K562 (cell line): ENCODE data around the gene KDM2B. TPM values are rescaled to one million over a fixed set of nuclear protein-coding genes. Genes with fewer than 3 reads are reported as not detected.
A peak's percentile ranks its signal among the peaks of the same experiment; 100 is the strongest.

Experiments
- ATAC-seq: fragments of 200-7000 bp; cut with Tn5 transposase; 3 replicates; pipeline ENCODE4 v1.9.1; 2020; ENCODE audit warnings: moderate library complexity
- BruUV-seq: library from RNA; stranded (reverse); fragments of 400-500 nt; replicated peaks from 2 replicates; lab custom pipeline; 2021; lab: Mats Ljungman, UMichigan
- CTCF ChIA-PET: fragments of 300-600 bp; formaldehyde crosslinking; extraction: SDS; loops from one replicate; lab custom pipeline; 2021; ENCODE audit warnings: low intra/inter-chr PET ratio; lab: Yijun Ruan, JAX
- POLR2A ChIA-PET: fragments of 300-600, 350-650 bp; sonication (Branson Sonifier 250); formaldehyde crosslinking; extraction: SDS; loops from one replicate; lab custom pipeline; 2021; ENCODE audit warnings: antibody characterized with exemption, inconsistent platforms; lab: Yijun Ruan, JAX
- DNase-seq, 4 experiments: peaks; one replicate each; pipeline versions ENCODE4 v3.0.0 to v3.0.0-alpha.2; 2011 to 2018; ENCODE audit warnings: low spot score in 3 of 4, mixed read lengths in 3 of 4; ENCODE audit errors: extremely low read depth in 1 of 4
- FAIRE-seq: peaks from 2 replicates; lab custom pipeline; 2011; peaks lifted over from hg19 to GRCh38; lab: Jason Lieb, UNC
- H2AFZ ChIP-seq: 2 replicates; pipeline ENCODE4 v1.6.0; 2011; ENCODE audit warnings: low read depth, low read length, control low read depth, inconsistent platforms
- H3K27ac ChIP-seq: fragments of 200-600 bp; 3 replicates; pipeline ENCODE4 v1.8.0; 2011; ENCODE audit warnings: low read depth, mild to moderate bottlenecking, control low read depth, inconsistent platforms, low read length, moderate library complexity, mixed read lengths; ENCODE audit errors: extremely low read depth
- H3K27me3 ChIP-seq, 2 experiments: fragments of 300-600 bp in 1 of 2; 2 replicates in 1 of 2; 3 replicates in 1 of 2; pipeline versions ENCODE4 v1.6.0 to v1.8.0; 2011; ENCODE audit warnings: inconsistent platforms in 2 of 2, low read length in 2 of 2, mild to moderate bottlenecking in 1 of 2, mixed read lengths in 1 of 2, moderate library complexity in 1 of 2; ENCODE audit not compliant: control insufficient read depth in 2 of 2, insufficient read depth in 2 of 2
- H3K36me3 ChIP-seq: fragments of 300-600 bp; 3 replicates; pipeline ENCODE4 v1.8.0; 2011; ENCODE audit warnings: mild to moderate bottlenecking, low read length, inconsistent platforms; ENCODE audit not compliant: control insufficient read depth, insufficient read depth
- H3K4me1 ChIP-seq, 2 experiments: fragments of 200-600 bp in 1 of 2; replicated peaks in 1 of 2; 2 replicates in 1 of 2; 3 replicates in 1 of 2; pipeline versions ENCODE4 v1.5.1 to v1.8.0; 2011; ENCODE audit warnings: inconsistent platforms in 2 of 2, low read length in 2 of 2, mild to moderate bottlenecking in 1 of 2, mixed read lengths in 1 of 2, moderate library complexity in 1 of 2; ENCODE audit not compliant: control insufficient read depth in 2 of 2, insufficient read depth in 2 of 2
- H3K4me2 ChIP-seq: 2 replicates; pipeline ENCODE4 v1.6.1; 2011; ENCODE audit warnings: low read length, control low read depth, inconsistent platforms, mixed read lengths; ENCODE audit not compliant: insufficient read depth
- H3K4me3 ChIP-seq: fragments of 200-600 bp; sonication (generic), shearing (Covaris generic); 2 replicates; pipeline ENCODE4 v1.5.1; 2016; ENCODE audit warnings: control low read depth, inconsistent platforms
- H3K79me2 ChIP-seq: fragments of 200-600 bp; 3 replicates; pipeline ENCODE4 v1.8.0; 2011; ENCODE audit warnings: low read length, inconsistent platforms; ENCODE audit not compliant: control insufficient read depth, insufficient read depth
- H3K9ac ChIP-seq, 2 experiments: 2 replicates each; pipeline versions ENCODE4 v1.6.0 to v1.6.1; 2011; ENCODE audit warnings: low read depth in 2 of 2, low read length in 2 of 2, control low read depth in 1 of 2, inconsistent platforms in 1 of 2, mild to moderate bottlenecking in 1 of 2, mixed read lengths in 1 of 2; ENCODE audit not compliant: insufficient read depth in 1 of 2
- H3K9me1 ChIP-seq: one replicate; pipeline ENCODE4 v1.6.0; 2011; ENCODE audit warnings: inconsistent platforms, mild to moderate bottlenecking, low read length, moderate library complexity; ENCODE audit not compliant: control insufficient read depth, insufficient read depth
- H3K9me3 ChIP-seq: replicated peaks from 2 replicates; pipeline ENCODE4 v1.5.1; 2011; ENCODE audit warnings: low read depth, low read length, inconsistent platforms; ENCODE audit not compliant: control insufficient read depth, insufficient read depth
- H4K20me1 ChIP-seq: replicated peaks from 2 replicates; pipeline ENCODE4 v1.6.1; 2011; ENCODE audit warnings: low read length, inconsistent platforms, mixed read lengths; ENCODE audit not compliant: control insufficient read depth, insufficient read depth
- CBFB ChIP-seq: sonication (generic); formaldehyde crosslinking; IDR thresholded peaks from 2 replicates; pipeline ENCODE4 v1.4.0; 2020; ENCODE audit warnings: mild to moderate bottlenecking, missing genetic modification reagents
- ZBTB17 ChIP-seq: fragments of 450-650 bp; formaldehyde crosslinking; IDR thresholded peaks from 2 replicates; pipeline ENCODE4 v1.4.0; 2020; ENCODE audit warnings: mild to moderate bottlenecking
- WGBS: fragments of 100-300 bp; shearing (Covaris generic); methylation state at CpG from one replicate; pipeline ENCODE4 v1.1.6; 2016; ENCODE audit warnings: low coverage, mixed read lengths; ENCODE audit not compliant: insufficient coverage; ENCODE audit errors: missing lambda C conversion rate; 5-methylcytosine and 5-hydroxymethylcytosine counted together
- in situ Hi-C: fragments of 300-500 bp; cut with MboI; formaldehyde crosslinking; loops from 4 replicates; pipeline ENCODE4 v1.15.0; 2018; ENCODE audit warnings: inconsistent platforms, mixed read lengths
- intact Hi-C: fragments of 100-400 bp; cut with micrococcal nuclease; formaldehyde crosslinking; loops from 2 replicates; pipeline ENCODE4 v1.14.2; 2022
- polyA plus RNA-seq, 8 experiments: library from polyadenylated mRNA; depleted of rRNA in 4 of 8; stranded (reverse) in 5 of 8; unstranded in 3 of 8; fragments of >200 nt; fragmentation: Nextera tagmentation in 2 of 8; fragmentation: Illumina TruSeq in 1 of 8; extraction: Ambion mirVana in 2 of 8; extraction: Trizol in 1 of 8; gene quantifications; 2 replicates each; pipeline versions ENCODE4 v1.2.1 to v1.2.3, GENCODE V29; 2011 to 2014; ENCODE audit warnings: inconsistent platforms in 1 of 8, missing spikeins in 1 of 8
- total RNA-seq, 7 experiments: library from RNA; depleted of rRNA in 6 of 7; stranded (reverse); fragments of >200 nt in 6 of 7; fragmentation: Illumina TruSeq in 2 of 7; extraction: Trizol in 2 of 7; gene quantifications; 2 replicates each; pipeline versions ENCODE4 v1.2.1 to v1.2.3, GENCODE V29; 2011 to 2021; ENCODE audit warnings: low replicate concordance in 1 of 7
- TF ChIP-seq, protein P1 (sequence below): sonication (generic); formaldehyde crosslinking; IDR thresholded peaks from 2 replicates; pipeline ENCODE4 v1.8.0; 2022; ENCODE audit warnings: mild to moderate bottlenecking, missing genetic modification reagents
- TF ChIP-seq, protein P2 (sequence below), 2 experiments: fragments of 450-650 bp; IDR thresholded peaks; 2 replicates each; pipeline ENCODE4 v1.6.1; 2016
- TF ChIP-seq, protein P3 (sequence below): sonication (generic); formaldehyde crosslinking; IDR thresholded peaks from 2 replicates; pipeline ENCODE4 v1.8.0; 2023; ENCODE audit warnings: mild to moderate bottlenecking, missing genetic modification reagents
- TF ChIP-seq, protein P4 (sequence below): fragments of 250-450 bp; sonication (Bioruptor Pico); IDR thresholded peaks from 2 replicates; pipeline ENCODE4 v1.4.0; 2020; ENCODE audit warnings: mild to moderate bottlenecking, moderate library complexity

KDM2B gene
- total and polyA plus RNA-seq, 9 of the 15 experiments (the other 6 are each of a cell fraction or from before 2014, with no cell fraction given): 7.4 to 50.5 (median 22.5) TPM

DNA sequence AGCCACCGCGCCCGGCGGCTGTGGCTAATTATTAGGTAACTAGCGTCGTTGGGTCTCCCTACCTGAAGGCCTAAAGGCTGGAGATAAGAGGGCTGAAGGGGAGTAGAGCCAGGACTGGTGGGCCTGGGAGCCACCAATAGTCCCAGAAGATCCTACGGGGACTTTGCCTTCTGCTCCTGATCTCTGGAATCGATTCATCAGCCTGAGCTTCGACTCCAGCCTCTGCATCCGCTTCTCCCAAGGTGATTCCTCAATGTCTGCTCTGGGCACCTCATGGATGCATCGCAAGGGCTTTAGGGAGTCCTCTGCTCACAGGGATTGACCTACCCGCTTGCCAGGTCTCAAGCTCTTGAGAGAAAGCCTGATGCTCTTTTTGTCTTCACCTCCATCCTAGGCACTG lies 14.7 kb upstream of the KDM2B start:
- Histone ChIP-seq H3K36me3 (no peaks in the 10 kb centered on the region), H4K20me1 (no peaks in the 10 kb centered on the region)
- WGBS: 76% methylated on average over 12 of the region's 12 CpGs
- TF ChIP-seq CBFB (no peak), ZBTB17 (CRISPR knock-in tag) (peak; percentile 84; the same call in 1 of the 2 replicates)
- TF ChIP-seq, protein P1, sequence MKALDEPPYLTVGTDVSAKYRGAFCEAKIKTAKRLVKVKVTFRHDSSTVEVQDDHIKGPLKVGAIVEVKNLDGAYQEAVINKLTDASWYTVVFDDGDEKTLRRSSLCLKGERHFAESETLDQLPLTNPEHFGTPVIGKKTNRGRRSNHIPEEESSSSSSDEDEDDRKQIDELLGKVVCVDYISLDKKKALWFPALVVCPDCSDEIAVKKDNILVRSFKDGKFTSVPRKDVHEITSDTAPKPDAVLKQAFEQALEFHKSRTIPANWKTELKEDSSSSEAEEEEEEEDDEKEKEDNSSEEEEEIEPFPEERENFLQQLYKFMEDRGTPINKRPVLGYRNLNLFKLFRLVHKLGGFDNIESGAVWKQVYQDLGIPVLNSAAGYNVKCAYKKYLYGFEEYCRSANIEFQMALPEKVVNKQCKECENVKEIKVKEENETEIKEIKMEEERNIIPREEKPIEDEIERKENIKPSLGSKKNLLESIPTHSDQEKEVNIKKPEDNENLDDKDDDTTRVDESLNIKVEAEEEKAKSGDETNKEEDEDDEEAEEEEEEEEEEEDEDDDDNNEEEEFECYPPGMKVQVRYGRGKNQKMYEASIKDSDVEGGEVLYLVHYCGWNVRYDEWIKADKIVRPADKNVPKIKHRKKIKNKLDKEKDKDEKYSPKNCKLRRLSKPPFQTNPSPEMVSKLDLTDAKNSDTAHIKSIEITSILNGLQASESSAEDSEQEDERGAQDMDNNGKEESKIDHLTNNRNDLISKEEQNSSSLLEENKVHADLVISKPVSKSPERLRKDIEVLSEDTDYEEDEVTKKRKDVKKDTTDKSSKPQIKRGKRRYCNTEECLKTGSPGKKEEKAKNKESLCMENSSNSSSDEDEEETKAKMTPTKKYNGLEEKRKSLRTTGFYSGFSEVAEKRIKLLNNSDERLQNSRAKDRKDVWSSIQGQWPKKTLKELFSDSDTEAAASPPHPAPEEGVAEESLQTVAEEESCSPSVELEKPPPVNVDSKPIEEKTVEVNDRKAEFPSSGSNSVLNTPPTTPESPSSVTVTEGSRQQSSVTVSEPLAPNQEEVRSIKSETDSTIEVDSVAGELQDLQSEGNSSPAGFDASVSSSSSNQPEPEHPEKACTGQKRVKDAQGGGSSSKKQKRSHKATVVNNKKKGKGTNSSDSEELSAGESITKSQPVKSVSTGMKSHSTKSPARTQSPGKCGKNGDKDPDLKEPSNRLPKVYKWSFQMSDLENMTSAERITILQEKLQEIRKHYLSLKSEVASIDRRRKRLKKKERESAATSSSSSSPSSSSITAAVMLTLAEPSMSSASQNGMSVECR: no peak
- TF ChIP-seq, protein P2, sequence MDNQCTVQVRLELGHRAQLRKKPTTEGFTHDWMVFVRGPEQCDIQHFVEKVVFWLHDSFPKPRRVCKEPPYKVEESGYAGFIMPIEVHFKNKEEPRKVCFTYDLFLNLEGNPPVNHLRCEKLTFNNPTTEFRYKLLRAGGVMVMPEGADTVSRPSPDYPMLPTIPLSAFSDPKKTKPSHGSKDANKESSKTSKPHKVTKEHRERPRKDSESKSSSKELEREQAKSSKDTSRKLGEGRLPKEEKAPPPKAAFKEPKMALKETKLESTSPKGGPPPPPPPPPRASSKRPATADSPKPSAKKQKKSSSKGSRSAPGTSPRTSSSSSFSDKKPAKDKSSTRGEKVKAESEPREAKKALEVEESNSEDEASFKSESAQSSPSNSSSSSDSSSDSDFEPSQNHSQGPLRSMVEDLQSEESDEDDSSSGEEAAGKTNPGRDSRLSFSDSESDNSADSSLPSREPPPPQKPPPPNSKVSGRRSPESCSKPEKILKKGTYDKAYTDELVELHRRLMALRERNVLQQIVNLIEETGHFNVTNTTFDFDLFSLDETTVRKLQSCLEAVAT (IDR thresholded peaks at IDR 0.05): peak in 1 of 2 experiments; percentile 86; a peak in 2 of 4 replicates
- TF ChIP-seq, protein P3, sequence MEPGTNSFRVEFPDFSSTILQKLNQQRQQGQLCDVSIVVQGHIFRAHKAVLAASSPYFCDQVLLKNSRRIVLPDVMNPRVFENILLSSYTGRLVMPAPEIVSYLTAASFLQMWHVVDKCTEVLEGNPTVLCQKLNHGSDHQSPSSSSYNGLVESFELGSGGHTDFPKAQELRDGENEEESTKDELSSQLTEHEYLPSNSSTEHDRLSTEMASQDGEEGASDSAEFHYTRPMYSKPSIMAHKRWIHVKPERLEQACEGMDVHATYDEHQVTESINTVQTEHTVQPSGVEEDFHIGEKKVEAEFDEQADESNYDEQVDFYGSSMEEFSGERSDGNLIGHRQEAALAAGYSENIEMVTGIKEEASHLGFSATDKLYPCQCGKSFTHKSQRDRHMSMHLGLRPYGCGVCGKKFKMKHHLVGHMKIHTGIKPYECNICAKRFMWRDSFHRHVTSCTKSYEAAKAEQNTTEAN (CRISPR knock-in tag): no peak
- TF ChIP-seq, protein P4, sequence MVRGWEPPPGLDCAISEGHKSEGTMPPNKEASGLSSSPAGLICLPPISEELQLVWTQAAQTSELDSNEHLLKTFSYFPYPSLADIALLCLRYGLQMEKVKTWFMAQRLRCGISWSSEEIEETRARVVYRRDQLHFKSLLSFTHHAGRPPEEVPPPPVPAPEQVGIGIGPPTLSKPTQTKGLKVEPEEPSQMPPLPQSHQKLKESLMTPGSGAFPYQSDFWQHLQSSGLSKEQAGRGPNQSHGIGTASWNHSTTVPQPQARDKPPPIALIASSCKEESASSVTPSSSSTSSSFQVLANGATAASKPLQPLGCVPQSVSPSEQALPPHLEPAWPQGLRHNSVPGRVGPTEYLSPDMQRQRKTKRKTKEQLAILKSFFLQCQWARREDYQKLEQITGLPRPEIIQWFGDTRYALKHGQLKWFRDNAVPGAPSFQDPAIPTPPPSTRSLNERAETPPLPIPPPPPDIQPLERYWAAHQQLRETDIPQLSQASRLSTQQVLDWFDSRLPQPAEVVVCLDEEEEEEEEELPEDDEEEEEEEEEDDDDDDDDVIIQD (CRISPR knock-in tag): no peak
- TF ChIP-seq, all 486 proteins: peak for 2
- no peak; the same call in 2 of the 3 replicates for ATAC-seq
- no peak overlapping the region for H3K4me3 ChIP-seq
- peak overlapping the region in 1 of 2 experiments; percentile 52; a peak in 1 of 4 replicates for H3K9ac ChIP-seq
- H3K4me1 ChIP-seq: peaks cover 7 to 8% of the 10 kb centered on the region in 2 experiments; a peak in 4 of 5 replicates
- ChIA-PET POLR2A (interaction anchor here (0.6 kb wide), 1 partner anchor 9 kb away, joined by 4 read pairs; no protein-coding TSS in a partner anchor), CTCF (no interaction called here)
- H3K4me2 ChIP-seq: no peak overlapping the region
- no peaks in the 10 kb centered on the region for H3K27me3 ChIP-seq
- H2AFZ ChIP-seq: peak overlapping the region; percentile 45; the same call in 1 of the 2 replicates
- intact Hi-C loops: no loop called here
- in situ Hi-C loops: no loop called here
- BruUV-seq: no TSS peak
- H3K9me1 ChIP-seq: no peaks in the 10 kb centered on the region
- no peaks in the 10 kb centered on the region for H3K9me3 ChIP-seq
- no peak for FAIRE-seq
- no peaks in the 10 kb centered on the region for H3K79me2 ChIP-seq
- DNase-seq: peak in 1 of 4 experiments; percentile 5
- H3K27ac ChIP-seq: no peak overlapping the region
